Liver (tissue), 9 donors: ENCODE measurements around the gene SLC10A3. TPM values are rescaled to one million over a fixed set of nuclear protein-coding genes. Genes with fewer than 3 reads are reported as not detected.

Experiments used
- DNase-seq: peaks from one replicate; pipeline ENCODE4 v3.0.0-alpha.2; 2017; ENCODE audit warnings: low spot score
- H3K27ac ChIP-seq, 2 donors: one replicate each; pipeline ENCODE4 v1.7.0; 2013; ENCODE audit warnings: inconsistent platforms in 2 of 2, low read length in 2 of 2, control low read depth in 1 of 2, low read depth in 1 of 2, mild to moderate bottlenecking in 1 of 2
- H3K27me3 ChIP-seq, 4 donors: one replicate each; pipeline versions ENCODE4 v1.6.1 to v1.7.0; 2013; ENCODE audit warnings: low read length in 3 of 4, inconsistent platforms in 1 of 4, mild to moderate bottlenecking in 1 of 4, moderate library complexity in 1 of 4; ENCODE audit not compliant: control insufficient read depth in 4 of 4, insufficient read depth in 4 of 4
- H3K36me3 ChIP-seq, 4 donors: one replicate each; pipeline versions ENCODE4 v1.6.1 to v1.7.0; 2013; ENCODE audit warnings: low read length in 3 of 4, mild to moderate bottlenecking in 3 of 4, low read depth in 1 of 4, moderate library complexity in 1 of 4; ENCODE audit not compliant: control insufficient read depth in 4 of 4, insufficient read depth in 3 of 4
- H3K4me1 ChIP-seq, 4 donors: one replicate each; pipeline versions ENCODE4 v1.6.1 to v1.7.0; 2013; ENCODE audit warnings: low read length in 3 of 4, mild to moderate bottlenecking in 3 of 4, moderate library complexity in 1 of 4; ENCODE audit not compliant: control insufficient read depth in 4 of 4, insufficient read depth in 4 of 4
- H3K4me3 ChIP-seq, 3 donors: one replicate each; pipeline versions ENCODE4 v1.6.1 to v1.7.0; 2013; ENCODE audit warnings: low read length in 3 of 3, control low read depth in 1 of 3, low read depth in 1 of 3, mild to moderate bottlenecking in 1 of 3
- H3K9ac ChIP-seq, 2 donors: one replicate each; pipeline ENCODE4 v1.7.0; 2013; ENCODE audit warnings: low read length in 2 of 2, mild to moderate bottlenecking in 2 of 2, moderate library complexity in 2 of 2, control low read depth in 1 of 2, low read depth in 1 of 2
- H3K9me3 ChIP-seq, 4 donors: one replicate each; pipeline versions ENCODE4 v1.6.1 to v1.7.0; 2013; ENCODE audit warnings: low read length in 3 of 4; ENCODE audit not compliant: control insufficient read depth in 4 of 4
- ATF3 ChIP-seq: IDR thresholded peaks from 2 replicates; pipeline ENCODE4 v1.6.1; 2016; ENCODE audit warnings: antibody characterized with exemption
- FOXA1 ChIP-seq: IDR thresholded peaks from 2 replicates; pipeline ENCODE4 v1.6.1; 2016; ENCODE audit warnings: antibody characterized with exemption
- FOXA2 ChIP-seq: IDR thresholded peaks from 2 replicates; pipeline ENCODE4 v1.6.1; 2016; ENCODE audit warnings: antibody characterized with exemption
- GABPA ChIP-seq, 2 donors: IDR thresholded peaks in 1 of 2; conservative IDR thresholded peaks in 1 of 2; 2 replicates each; pipeline ENCODE4 v1.6.1; 2016; ENCODE audit warnings: antibody characterized with exemption in 2 of 2, mild to moderate bottlenecking in 1 of 2, moderate library complexity in 1 of 2
- HNF4A ChIP-seq, 2 donors: conservative IDR thresholded peaks; 2 replicates each; pipeline ENCODE4 v1.6.1; 2016; ENCODE audit warnings: antibody characterized with exemption in 2 of 2, mild to moderate bottlenecking in 2 of 2
- JUND ChIP-seq, 2 donors: IDR thresholded peaks; 2 replicates each; pipeline ENCODE4 v1.6.1; 2016; ENCODE audit warnings: antibody characterized with exemption in 2 of 2
- MAX ChIP-seq: IDR thresholded peaks from 2 replicates; pipeline ENCODE4 v1.6.1; 2016; ENCODE audit warnings: antibody characterized with exemption
- NR2F2 ChIP-seq: IDR thresholded peaks from 2 replicates; pipeline ENCODE4 v1.6.1; 2016; ENCODE audit warnings: antibody characterized with exemption
- RAD21 ChIP-seq, 2 donors: IDR thresholded peaks; 2 replicates each; pipeline ENCODE4 v1.6.1; 2016; ENCODE audit warnings: antibody characterized with exemption in 2 of 2, mild to moderate bottlenecking in 2 of 2
- REST ChIP-seq: IDR thresholded peaks from 2 replicates; pipeline ENCODE4 v1.6.1; 2016; ENCODE audit warnings: antibody characterized with exemption, mild to moderate bottlenecking
- RXRA ChIP-seq, 2 donors: IDR thresholded peaks; 2 replicates each; pipeline ENCODE4 v1.6.1; 2017 to 2018; ENCODE audit warnings: antibody characterized with exemption in 2 of 2, mild to moderate bottlenecking in 1 of 2
- SP1 ChIP-seq: IDR thresholded peaks from 2 replicates; pipeline ENCODE4 v1.6.1; 2018; ENCODE audit warnings: antibody characterized with exemption, mild to moderate bottlenecking
- YY1 ChIP-seq: IDR thresholded peaks from 2 replicates; pipeline ENCODE4 v1.6.1; 2016; ENCODE audit warnings: antibody characterized with exemption, mild to moderate bottlenecking
- WGBS: extraction: QIAGEN DNeasy Blood & Tissue Kit; methylation state at CpG from one replicate; pipeline ENCODE4 v1.1.7; 2013; 5-methylcytosine and 5-hydroxymethylcytosine counted together
- polyA plus RNA-seq, 2 donors: library from polyadenylated mRNA; stranded (reverse) in 1 of 2; unstranded in 1 of 2; fragments of 200-250 nt in 1 of 2; fragments of >200 nt in 1 of 2; fragmentation: Nextera tagmentation in 1 of 2; extraction: Ambion mirVana in 1 of 2; gene quantifications; one replicate each; pipeline versions ENCODE4 v1.2.1 to v1.2.3, GENCODE V29; 2013 to 2015
- total RNA-seq, 2 donors: library from RNA; depleted of rRNA; stranded (reverse); fragments of >200 nt; gene quantifications; one replicate each; pipeline ENCODE4 v1.2.3, GENCODE V29; 2014
- donor health status: healthy.
- donor health status: healthy.
- donor health status: healthy.
- donor health status: healthy.
- donor health status: healthy.

SLC10A3 gene
- total and polyA plus RNA-seq, 4 donors = 3.2 to 5.6 (median 4.5) TPM

- DNase-seq = no peak
- peaks cover 14 to 30% (median 22%) of the 10 kb centered on the region in 4 donors for H3K4me1 ChIP-seq
- H3K9me3 ChIP-seq = no peaks in the 10 kb centered on the region
- no peaks in the 10 kb centered on the region for H3K27me3 ChIP-seq
- H3K36me3 ChIP-seq = peaks cover 0 to 7% (median 2%) of the 10 kb centered on the region in 4 donors
- no peak overlapping the region for H3K9ac ChIP-seq
- WGBS = 92% methylated on average over 17 of the region's 17 CpGs
- TF ChIP-seq YY1 (no peak), MAX (no peak), HNF4A (conservative IDR thresholded peaks at IDR 0.05) (no peak), GABPA (IDR thresholded peaks at IDR 0.05 in 1 of 2, conservative IDR thresholded peaks at IDR 0.05 in 1 of 2) (no peak), JUND (IDR thresholded peaks at IDR 0.05) (no peak), ATF3 (no peak)
- H3K27ac ChIP-seq = no peak overlapping the region
- no peak overlapping the region for H3K4me3 ChIP-seq
Measured at GRCh38 chrX:154440623-154441357, 49.6 kb downstream of the SLC10A3 start.

- TF ChIP-seq FOXA2 (no peak), GABPA (IDR thresholded peaks at IDR 0.05 in 1 of 2, conservative IDR thresholded peaks at IDR 0.05 in 1 of 2) (peak; percentile 67 to 84), RXRA (IDR thresholded peaks at IDR 0.05) (peak; percentile 88 to 92), SP1 (peak; percentile 52), FOXA1 (no peak), RAD21 (IDR thresholded peaks at IDR 0.05) (no peak), NR2F2 (peak; percentile 55), REST (no peak)
- H3K4me3 ChIP-seq = no peak overlapping the region
- DNase-seq = no peak
- 42% methylated on average over 18 of the region's 18 CpGs for WGBS
- peak overlapping the region in 1 of 2 donors; percentile 67 for H3K27ac ChIP-seq
- peaks cover 10 to 27% (median 17%) of the 10 kb centered on the region in 4 donors for H3K4me1 ChIP-seq
- H3K9me3 ChIP-seq = no peaks in the 10 kb centered on the region
- H3K9ac ChIP-seq = no peak overlapping the region
- peaks cover 0 to 10% (median 2%) of the 10 kb centered on the region in 4 donors for H3K36me3 ChIP-seq
- H3K27me3 ChIP-seq = no peaks in the 10 kb centered on the region
Measured at GRCh38 chrX:154439841-154440240, 50.6 kb downstream of the SLC10A3 start.
